Measurements from ENCODE around the gene GPX4. TPM values are rescaled to one million over a fixed set of nuclear protein-coding genes. Genes with fewer than 3 reads are reported as not detected.

GPX4 gene
- total and polyA plus RNA-seq, 9 of the 15 experiments (the other 6 are each of a cell fraction or from before 2014, with no cell fraction given) = 61.4 to 661 (median 349) TPM

- Histone ChIP-seq H4K20me1 (replicated peaks; ENCODE audit: control insufficient read depth, insufficient read depth, low read length) (no peaks in the 10 kb centered on the region), H2AFZ (ENCODE audit: low read depth, low read length) (peak overlapping the region; percentile 95; the same call in 1 of the 2 replicates), H3K79me2 (ENCODE audit: control insufficient read depth, insufficient read depth, low read length) (no peaks in the 10 kb centered on the region), H3K27me3 (ENCODE audit: control insufficient read depth in 2 of 2, insufficient read depth in 2 of 2, low read length in 2 of 2) (no peaks in the 10 kb centered on the region), H3K9me3 (replicated peaks; ENCODE audit: control insufficient read depth, insufficient read depth, low read depth, low read length) (no peaks in the 10 kb centered on the region), H3K36me3 (ENCODE audit: control insufficient read depth, insufficient read depth, low read length) (peaks cover 40% of the 10 kb centered on the region; the same call in 2 of the 3 replicates), H3K9ac (ENCODE audit: insufficient read depth in 1 of 2, low read depth in 2 of 2, low read length in 2 of 2) (peak overlapping the region in 1 of 2 experiments; percentile 89; a peak in 2 of 4 replicates), H3K4me3 (peak overlapping the region; percentile 54), H3K4me2 (ENCODE audit: insufficient read depth, low read length) (peak overlapping the region; percentile 90), H3K27ac (ENCODE audit: extremely low read depth, low read depth, low read length) (peak overlapping the region; percentile 69; the same call in 1 of the 3 replicates), H3K9me1 (ENCODE audit: control insufficient read depth, insufficient read depth, low read length) (peaks cover 3% of the 10 kb centered on the region), H3K4me1 (replicated peaks in 1 of 2; ENCODE audit: control insufficient read depth in 2 of 2, insufficient read depth in 2 of 2, low read length in 2 of 2) (peaks cover 6 to 74% of the 10 kb centered on the region in 2 experiments)
- ATAC-seq (no peak), FAIRE-seq (no peak), DNase-seq (ENCODE audit: extremely low read depth in 1 of 4, low spot score in 3 of 4) (no peak)
- intact Hi-C loops (cut with micrococcal nuclease) = loop anchor here (5.0 kb wide), 1 partner anchor 41 kb away; the partner anchor contains the start of gene ABCA7
- CTCF ChIA-PET (ENCODE audit: low intra/inter-chr PET ratio) = no interaction called here
- in situ Hi-C loops (cut with MboI) = no loop called here
- 61% methylated on average over 30 of the region's 59 CpGs for WGBS (ENCODE audit: insufficient coverage, low coverage, missing lambda C conversion rate)
- no TSS peak for BruUV-seq (replicated peaks)
- POLR2A ChIA-PET = interaction anchor here (0.5 to 5.3 kb wide), 10 partner anchors 11 to 120 kb away, joined by 3 to 45 read pairs (median 4); partner anchors contain the start of genes ARHGAP45, GPX4 and POLR2E
- TF ChIP-seq GABPB1 (CRISPR knock-in tag; IDR thresholded peaks at IDR 0.05) = no peak
- TF ChIP-seq ZBTB33 (CRISPR knock-in tag; IDR thresholded peaks at IDR 0.05) = peak; percentile 70
- 0 out of 4 replicates have a peak, but pooled peaks of 1 of the 2 experiments have one; percentile 52 for TF ChIP-seq MLX (CRISPR knock-in tag; conservative IDR thresholded peaks at IDR 0.05)
- no peak for TF ChIP-seq PHB (CRISPR knock-in tag; IDR thresholded peaks at IDR 0.05)
- TF ChIP-seq SRSF7 (optimal IDR thresholded peaks at IDR 0.05; ENCODE audit: low read depth, low read length) = peak; percentile 62
- TF ChIP-seq RBFOX2 (IDR thresholded peaks at IDR 0.05; ENCODE audit: low read depth, low read length) = peak; percentile 45; the same call in 1 of the 2 replicates
- TF ChIP-seq SUPT5H (IDR thresholded peaks at IDR 0.05) = 0 out of 2 replicates have a peak, but pooled peaks have one; percentile 27
- TF ChIP-seq E2F4 (CRISPR knock-in tag; IDR thresholded peaks at IDR 0.05; ENCODE audit: low read depth) = 0 out of 2 replicates have a peak, but pooled peaks have one; percentile 48
- TF ChIP-seq RBM22 (IDR thresholded peaks at IDR 0.05; ENCODE audit: low read depth, low read length, poor library complexity, severe bottlenecking) = peak; percentile 18
- TF ChIP-seq UBTF (IDR thresholded peaks at IDR 0.05; ENCODE audit: borderline replicate concordance in 1 of 2, low read depth in 2 of 2, low read length in 2 of 2) = no peak
- TF ChIP-seq ZNF347 (CRISPR knock-in tag; IDR thresholded peaks at IDR 0.05; ENCODE audit: low read depth) = no peak
- TF ChIP-seq POLR2G (IDR thresholded peaks at IDR 0.05; ENCODE audit: low read depth, low read length) = peak; percentile 71
- peak; percentile 29 for TF ChIP-seq PCBP1 (IDR thresholded peaks at IDR 0.05; ENCODE audit: low read depth, low read length, poor library complexity, severe bottlenecking)
Measured at GRCh38 chr19:1082928-1083816, 20.6 kb upstream of the GPX4 start.
